NCI-H2196 (cell line): ENCODE results near the gene CCDC61.
A peak's percentile ranks its signal among the peaks of the same experiment; 100 is the strongest.

Source experiments
- DNase-seq: peaks from one replicate; lab custom pipeline; 2025; ENCODE audit not compliant: unreplicated experiment; lab: John Stamatoyannopoulos, UW

Gene CCDC61

DNA sequence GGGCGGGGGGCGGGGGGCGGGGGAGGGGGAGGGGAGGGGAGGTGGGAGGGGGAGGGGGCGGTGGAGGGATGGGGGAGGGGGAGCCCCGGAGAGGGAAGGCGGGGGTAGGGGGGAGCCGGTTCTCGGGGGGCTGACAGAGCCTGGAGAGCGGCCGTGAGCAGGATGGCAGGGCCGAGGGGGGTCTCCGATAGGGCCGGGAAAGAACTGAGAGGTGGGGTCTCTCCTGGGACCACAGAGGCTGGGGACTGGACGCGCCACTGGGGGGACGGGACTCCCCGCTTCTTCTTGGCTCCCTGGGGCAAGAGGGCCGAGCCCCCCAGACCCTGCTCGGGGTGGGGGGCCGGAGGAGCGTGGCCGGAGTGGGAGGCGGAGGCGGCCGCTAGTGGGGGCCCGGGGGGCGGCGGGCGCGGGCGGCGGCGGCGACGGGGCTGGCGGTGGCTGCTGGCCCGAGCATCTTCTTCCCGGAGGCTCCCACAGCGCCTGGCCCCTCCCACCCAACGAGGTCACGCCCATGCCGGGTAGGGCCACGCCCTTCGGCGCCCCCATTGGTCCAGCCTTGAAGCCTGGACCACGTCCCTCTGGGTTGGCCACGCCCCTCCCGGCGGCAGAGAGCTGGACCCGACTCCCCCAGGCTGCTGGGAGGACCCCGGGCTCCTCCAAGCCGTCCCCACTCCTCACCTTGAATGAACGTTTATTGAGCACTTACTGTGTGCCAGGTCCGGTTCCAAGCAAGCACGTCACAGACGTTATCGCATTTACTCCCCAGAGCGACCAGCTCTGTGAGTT lies 21.5 kb upstream of the CCDC61 start, which contains the start of gene NOVA2:
Gene NOVA2, minus strand, starts transcription at position 313 of the 786 bp plus-strand sequence. CDS start 514 bp downstream, outside the sequence.
- peak; percentile 86 for DNase-seq

DNA sequence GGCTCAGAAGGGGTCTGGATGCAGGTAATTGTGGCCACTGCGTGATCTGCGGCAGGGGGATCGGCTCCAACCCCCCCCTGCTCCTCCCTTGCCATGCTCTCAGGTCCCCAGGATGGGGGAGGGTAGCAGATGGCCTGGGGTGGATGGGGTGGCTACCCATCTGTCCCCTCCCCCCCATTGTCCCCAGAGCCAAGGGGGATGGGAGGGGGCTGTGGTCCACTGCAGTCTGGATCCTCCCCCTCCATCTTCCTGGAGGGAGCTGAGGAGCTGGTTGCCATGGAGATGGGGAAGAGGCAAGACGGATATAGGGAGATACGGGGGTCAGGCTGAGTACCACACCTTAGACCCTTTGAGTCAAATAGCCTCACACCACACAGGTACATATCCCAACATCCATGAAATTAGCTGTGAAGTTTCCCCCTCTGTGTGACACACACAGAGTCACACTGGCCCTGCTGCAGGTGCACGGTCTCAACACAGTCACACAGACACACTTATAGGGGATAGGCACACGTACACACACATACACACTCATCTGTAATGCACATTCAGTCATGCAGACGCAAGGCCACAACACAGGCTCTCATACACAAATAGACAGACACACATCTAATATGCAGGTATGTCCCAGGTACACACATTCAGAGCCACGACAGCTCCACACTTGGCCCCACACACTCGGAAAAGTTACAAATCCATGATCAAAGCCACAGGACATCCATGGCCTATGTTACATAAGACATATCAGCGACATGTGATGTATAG lies 19.8 kb upstream of the CCDC61 start:
- no peak for DNase-seq

- no peak for DNase-seq
Observed at GRCh38 chr19:45976178-45976577, 19.1 kb upstream of the CCDC61 start.

GRCh38 chr19:45978156-45978555 lies 17.1 kb upstream of the CCDC61 start:
- DNase-seq = no peak

DNA sequence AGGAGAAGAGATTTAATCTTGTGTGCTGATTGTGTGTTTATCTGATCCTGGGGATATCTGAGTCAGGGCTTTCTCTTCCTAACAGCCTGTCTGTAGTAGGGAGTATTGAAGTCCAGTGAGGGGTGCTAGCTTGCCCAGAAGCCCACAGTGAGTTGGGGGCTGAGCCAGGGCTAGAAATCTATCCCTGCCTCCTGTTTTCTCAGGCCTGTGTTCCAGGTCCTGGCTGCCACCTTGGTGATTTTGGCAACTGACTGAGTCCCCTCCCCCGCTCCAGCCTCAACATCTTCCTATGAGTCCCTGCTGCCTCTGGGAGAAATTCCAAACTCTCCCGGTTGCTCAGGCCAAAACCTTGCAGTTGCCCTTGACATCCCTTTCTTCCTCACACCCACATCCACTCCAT lies 13.9 kb upstream of the CCDC61 start:
- no peak for DNase-seq

DNA sequence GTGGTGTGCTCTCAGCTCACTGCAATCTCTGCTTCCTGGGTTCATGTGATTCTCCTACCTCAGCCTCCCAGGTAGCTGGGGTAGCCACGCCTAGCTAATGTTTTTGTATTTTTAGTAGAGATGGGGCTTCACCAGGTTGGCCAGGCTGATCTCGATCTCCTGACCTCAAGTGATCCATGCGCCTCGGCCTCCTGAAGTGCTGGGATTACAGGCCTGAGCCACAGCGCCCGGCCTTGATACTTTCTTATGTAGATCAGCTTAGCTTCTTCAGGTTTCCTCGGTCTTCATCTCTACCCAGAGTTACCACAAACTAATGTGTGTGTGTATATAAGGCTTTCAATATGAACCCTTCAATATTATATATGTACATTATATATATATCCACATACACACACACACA lies 9.9 kb upstream of the CCDC61 start:
- no peak for DNase-seq

GRCh38 chr19:45990113-45990728 lies 5.0 kb upstream of the CCDC61 start:
- no peak for DNase-seq

DNA sequence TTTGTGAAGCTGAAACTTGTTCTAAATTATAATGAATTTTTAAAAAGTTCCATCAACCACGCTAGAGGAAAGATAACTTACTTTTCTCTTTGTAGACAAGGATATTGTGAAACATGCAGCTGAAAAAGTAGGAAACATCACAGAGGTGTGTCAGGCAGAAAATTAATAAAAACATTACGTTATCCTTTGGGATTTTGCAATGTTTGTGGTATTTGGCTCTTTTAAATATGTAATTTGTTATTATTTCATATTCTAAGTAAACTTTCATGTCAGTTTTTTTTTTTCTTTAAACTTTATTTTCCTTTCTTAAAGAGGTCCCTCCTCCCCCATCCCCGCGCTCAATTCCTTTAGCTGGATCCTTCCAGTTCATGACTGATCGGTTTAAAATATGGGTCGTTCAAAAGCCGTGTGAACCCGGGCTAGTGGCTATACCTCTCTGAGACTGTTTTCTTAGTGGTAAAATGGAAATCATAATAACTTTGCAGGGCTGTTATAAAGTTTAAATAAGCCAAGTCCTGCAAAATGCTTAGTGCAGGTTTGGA lies 740 bp upstream of the CCDC61 start:
- DNase-seq = no peak

- DNase-seq = peak; percentile 10
Observed at GRCh38 chr19:45995715-45996385, 583 bp downstream of the CCDC61 start.

- no peak for DNase-seq
Observed at GRCh38 chr19:45996933-45997332, 1.7 kb downstream of the CCDC61 start.

DNA sequence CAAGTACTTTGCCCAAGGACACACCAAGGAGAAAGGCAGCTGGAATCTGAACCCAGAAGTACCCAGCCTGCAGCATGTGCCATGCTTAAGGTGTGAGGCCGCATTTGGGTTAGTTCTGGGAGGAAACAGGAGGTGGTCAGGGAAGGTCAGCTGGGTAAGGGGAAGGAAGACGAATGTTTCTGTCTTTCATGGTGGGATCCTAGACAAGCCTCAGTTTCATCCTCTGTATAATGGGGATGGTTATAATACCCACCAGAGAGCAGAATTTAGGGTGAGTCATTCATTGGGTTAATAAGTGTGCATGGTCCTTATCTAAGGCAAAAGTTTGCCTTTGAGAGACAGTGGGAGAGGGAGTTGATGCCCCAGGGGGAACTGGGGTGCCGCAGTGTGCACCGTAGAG lies 3.6 kb downstream of the CCDC61 start:
- DNase-seq = no peak

DNA sequence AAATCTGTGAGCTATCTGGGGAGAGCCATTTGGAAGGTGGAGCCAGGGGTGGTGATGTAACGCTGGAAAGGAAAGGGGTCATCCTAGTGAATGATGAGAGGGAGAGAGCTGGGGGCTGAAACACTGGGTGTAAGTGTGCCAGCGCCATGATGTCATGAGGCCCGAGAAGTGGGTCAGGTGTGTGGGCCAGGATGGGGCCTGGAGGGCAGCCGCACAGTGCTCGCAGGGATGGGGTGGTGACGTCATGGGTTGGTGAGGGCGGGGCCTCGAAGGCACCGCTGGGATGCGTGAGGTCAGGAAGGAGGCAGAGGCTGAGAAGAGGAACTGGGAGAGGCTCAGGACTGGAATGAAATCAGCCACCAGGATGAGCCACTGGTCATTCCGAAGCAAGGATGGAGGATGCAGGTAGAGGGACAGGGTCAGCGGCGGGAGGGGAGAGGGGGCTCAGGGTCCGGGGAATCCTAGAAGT lies 4.4 kb downstream of the CCDC61 start:
- peak; percentile 32 for DNase-seq

- DNase-seq = peak; percentile 47
Observed at GRCh38 chr19:46000491-46001246, 5.4 kb downstream of the CCDC61 start.

GRCh38 chr19:46002678-46003275 lies 7.5 kb downstream of the CCDC61 start:
- DNase-seq = no peak

GRCh38 chr19:46006411-46006810 lies 11.1 kb downstream of the CCDC61 start:
- no peak for DNase-seq

DNA sequence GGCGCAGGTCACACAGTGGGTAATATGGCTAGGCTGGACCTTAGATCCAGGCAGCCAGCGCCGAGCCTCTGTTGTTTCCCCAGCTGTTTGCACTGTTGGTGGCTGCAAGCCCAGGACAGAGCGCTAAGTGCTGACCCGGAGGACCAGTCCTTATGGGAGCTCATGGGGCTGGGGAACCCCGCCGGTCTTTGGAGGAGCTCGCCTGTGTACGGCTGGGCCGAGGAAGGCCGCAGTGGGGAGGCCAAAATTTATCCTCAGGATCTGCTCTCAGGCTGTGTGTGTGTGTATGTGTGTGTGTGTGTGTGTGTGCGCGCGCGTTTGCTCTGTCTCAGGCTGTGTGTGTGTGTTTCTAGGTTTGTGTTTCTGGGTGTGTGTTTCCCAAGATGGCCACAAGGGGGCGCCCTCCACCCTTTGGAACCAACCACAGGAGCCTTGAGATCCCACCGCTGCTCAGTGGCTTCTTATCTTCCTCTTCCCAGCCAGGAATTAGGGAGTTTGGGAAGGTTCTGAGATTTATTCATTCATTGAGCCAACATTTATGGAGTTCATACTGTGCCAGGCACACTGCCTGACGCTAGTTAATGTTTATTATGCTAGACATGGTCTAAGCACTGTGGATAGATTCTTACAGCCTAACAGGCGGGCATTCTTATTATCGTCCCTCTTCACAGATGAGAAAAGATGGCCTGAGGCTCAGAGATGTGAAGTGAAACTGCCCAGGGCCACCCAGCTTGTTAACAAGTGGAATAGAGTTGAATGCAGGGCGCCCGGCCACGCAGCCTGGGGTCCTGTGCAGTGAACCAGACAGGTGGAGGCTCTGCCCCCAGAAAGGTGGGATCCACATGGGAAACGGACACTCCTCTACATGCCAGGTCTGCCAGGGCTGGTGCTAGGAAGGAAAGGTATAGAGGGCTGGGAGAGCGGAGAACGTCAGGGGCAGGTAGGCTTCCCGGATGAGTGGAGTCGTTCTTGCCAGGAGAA lies 14.6 kb downstream of the CCDC61 start:
- peak; percentile 73 for DNase-seq

DNA sequence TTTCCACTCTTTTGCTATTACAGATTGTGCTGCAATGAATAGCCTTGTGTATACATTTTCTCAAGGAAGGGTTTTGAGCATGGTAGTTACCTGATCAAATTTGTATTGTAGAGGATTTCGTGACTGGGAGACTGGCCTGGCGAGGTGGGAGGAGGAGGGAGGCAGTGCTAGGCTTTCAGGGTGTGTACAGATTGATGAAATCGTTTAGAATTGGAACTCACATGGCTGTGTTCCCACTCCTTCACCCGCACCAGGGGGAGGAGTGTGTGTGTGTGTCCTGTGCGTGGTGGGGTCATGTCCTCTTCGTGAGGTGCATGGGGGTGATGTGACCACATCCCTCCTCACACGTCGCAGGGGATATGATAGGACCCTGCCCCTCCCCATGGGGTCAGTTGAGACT lies 19.3 kb downstream of the CCDC61 start:
- DNase-seq = no peak

DNA sequence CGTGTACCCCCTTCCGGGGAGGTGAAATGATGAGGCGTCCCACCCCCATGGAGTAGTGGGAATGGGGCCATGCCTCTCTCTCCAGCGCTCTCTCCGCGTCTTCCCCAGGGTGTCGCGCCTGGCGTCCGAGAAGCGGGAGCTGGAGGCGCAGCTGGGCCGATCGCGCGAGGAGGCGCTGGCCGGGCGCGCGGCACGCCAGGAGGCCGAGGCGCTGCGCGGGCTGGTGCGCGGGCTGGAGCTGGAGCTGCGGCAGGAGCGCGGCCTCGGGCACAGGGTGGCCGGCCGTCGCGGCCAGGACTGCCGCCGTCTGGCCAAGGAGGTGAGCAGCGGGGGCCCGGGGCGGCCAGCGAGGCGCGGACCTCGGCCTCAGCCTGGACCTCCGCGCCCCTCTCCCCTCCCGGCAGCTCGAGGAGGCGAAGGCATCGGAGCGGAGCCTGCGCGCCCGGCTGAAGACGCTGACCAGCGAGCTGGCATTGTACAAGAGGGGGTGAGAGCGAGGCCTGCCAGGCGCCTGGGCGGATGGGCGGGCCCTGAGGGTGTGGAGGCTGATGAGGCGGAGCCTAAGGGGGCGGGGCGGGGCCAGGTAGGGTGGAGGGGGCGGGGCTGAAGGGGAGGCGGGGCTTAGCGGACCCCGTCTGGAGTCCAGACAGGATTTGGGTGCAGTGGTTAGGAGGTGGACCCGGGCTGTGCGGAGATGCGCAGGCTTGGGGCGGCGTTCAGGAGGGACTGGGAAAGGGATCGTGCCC lies 19.8 kb downstream of the CCDC61 start:
- DNase-seq = peak; percentile 91
